Sigmoid colon (tissue), 7 donors: Measurements from ENCODE around the gene CLCN4. TPM values are rescaled to one million over a fixed set of nuclear protein-coding genes. Genes with fewer than 3 reads are reported as not detected.

Experiments used
- DNase-seq: peaks from one replicate; pipeline ENCODE4 v3.0.0-alpha.2; 2019
- H3K27ac ChIP-seq, 4 donors: fragments of 200-600 bp; sonication (generic); one replicate each; pipeline ENCODE4 v1.5.1; 2016 to 2019; ENCODE audit warnings: mild to moderate bottlenecking in 1 of 4
- H3K27me3 ChIP-seq, 3 donors: fragments of 200-600 bp; sonication (generic); one replicate each; pipeline ENCODE4 v1.5.1; 2019; ENCODE audit warnings: mild to moderate bottlenecking in 1 of 3
- H3K36me3 ChIP-seq, 4 donors: fragments of 200-600 bp; sonication (generic); one replicate each; pipeline ENCODE4 v1.5.1; 2016 to 2019
- H3K4me1 ChIP-seq, 4 donors: fragments of 200-600 bp; sonication (generic); one replicate each; pipeline ENCODE4 v1.5.1; 2017 to 2019
- H3K4me3 ChIP-seq, 4 donors: fragments of 200-600 bp; sonication (generic); one replicate each; pipeline ENCODE4 v1.5.1; 2017 to 2019; ENCODE audit warnings: mild to moderate bottlenecking in 2 of 4, moderate library complexity in 1 of 4
- H3K9me3 ChIP-seq, 4 donors: fragments of 200-600 bp in 3 of 4; sonication (generic) in 3 of 4; one replicate each; pipeline versions ENCODE4 v1.5.1 to v1.6.1; 2013 to 2019
- EP300 ChIP-seq, 4 donors: sonication (generic); formaldehyde crosslinking; IDR thresholded peaks; one replicate each; pipeline ENCODE4 v1.6.1; 2017; ENCODE audit warnings: antibody characterized with exemption in 4 of 4
- POLR2A ChIP-seq, 2 donors: fragments of 450-650 bp; IDR thresholded peaks; one replicate each; pipeline ENCODE4 v1.6.1; 2016; ENCODE audit warnings: antibody characterized with exemption in 2 of 2, mild to moderate bottlenecking in 2 of 2, moderate library complexity in 2 of 2
- POLR2AphosphoS5 ChIP-seq, 4 donors: sonication (generic); formaldehyde crosslinking; IDR thresholded peaks; one replicate each; pipeline ENCODE4 v1.6.1; 2017; ENCODE audit warnings: antibody characterized with exemption in 4 of 4
- WGBS, 2 donors: extraction: QIAGEN DNeasy Blood & Tissue Kit; methylation state at CpG; one replicate each; pipeline ENCODE4 v1.1.7; 2013; 5-methylcytosine and 5-hydroxymethylcytosine counted together
- intact Hi-C: fragments of 100-400 bp; cut with DNase I; formaldehyde crosslinking; loops from one replicate; pipeline ENCODE4 v1.15.1; 2023
- polyA plus RNA-seq, 3 donors: library from polyadenylated mRNA; stranded (reverse); fragments of 200-250 nt; gene quantifications; one replicate each; pipeline ENCODE4 v1.2.3, GENCODE V29; 2013
- total RNA-seq, 4 donors: library from RNA; depleted of rRNA; stranded (reverse); fragments of >200 nt; gene quantifications; one replicate each; pipeline ENCODE4 v1.1.0, GENCODE V29; 2016
- TF ChIP-seq, protein P1 (sequence below), 4 experiments: fragments of 450-650 bp in 3 of 4; fragments of 200-600 bp in 1 of 4; IDR thresholded peaks; one replicate each; pipeline ENCODE4 v1.5.1; 2016 to 2019; ENCODE audit warnings: antibody characterized with exemption in 4 of 4, mild to moderate bottlenecking in 3 of 4, moderate library complexity in 2 of 4
- donor health status: healthy with polysubstance abuse.
- donor health status: Bipolar disorder and iron deficiency.
- donor health status: healthy.

The CLCN4 gene
- total and polyA plus RNA-seq, 7 donors, result under 0.01 to 1.1 (median 0.71) TPM

DNA sequence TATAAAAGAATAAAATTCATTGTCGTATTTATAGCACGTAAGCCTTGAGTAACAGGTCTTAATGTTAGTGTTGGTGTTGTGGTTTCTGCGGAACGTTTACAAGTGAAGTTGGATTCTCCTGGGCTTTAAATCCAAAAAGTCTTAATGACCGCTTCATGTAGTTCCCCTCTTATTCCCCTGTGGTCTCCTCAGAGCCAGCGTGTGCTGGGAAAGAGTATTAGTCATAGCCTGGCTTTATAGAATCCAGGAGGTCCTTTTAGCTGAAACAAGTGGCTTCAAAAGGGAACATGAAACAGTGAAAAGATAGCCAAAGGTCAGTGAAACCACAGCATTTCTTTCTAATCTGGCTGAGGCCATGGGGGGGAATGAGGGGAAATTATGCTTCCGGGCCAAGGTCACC is 79.1 kb downstream of the CLCN4 start:
- H3K36me3 ChIP-seq, result no peaks in the 10 kb centered on the region
- no peaks in the 10 kb centered on the region for H3K9me3 ChIP-seq
- H3K4me1 ChIP-seq, result peaks cover 0 to 24% (median 7%) of the 10 kb centered on the region in 4 donors
- 88 to 90% methylated on average over 7 of the region's 7 CpGs for WGBS, 2 donors
- H3K4me3 ChIP-seq, result no peak overlapping the region
- peak overlapping the region in 3 of 4 donors; percentile 60 to 78 (median 67) for H3K27ac ChIP-seq
- no peak for DNase-seq
- intact Hi-C loops, result loop anchor here (10.0 kb wide), 1 partner anchor 159 kb away; no protein-coding TSS in a partner anchor
- H3K27me3 ChIP-seq, result no peaks in the 10 kb centered on the region
- TF ChIP-seq EP300 (IDR thresholded peaks at IDR 0.05), result no peak
- no peak for TF ChIP-seq POLR2A (IDR thresholded peaks at IDR 0.05)
- peak in 2 of 4 donors; percentile 25 to 45 for TF ChIP-seq POLR2AphosphoS5 (IDR thresholded peaks at IDR 0.05)
- TF ChIP-seq, protein P1, sequence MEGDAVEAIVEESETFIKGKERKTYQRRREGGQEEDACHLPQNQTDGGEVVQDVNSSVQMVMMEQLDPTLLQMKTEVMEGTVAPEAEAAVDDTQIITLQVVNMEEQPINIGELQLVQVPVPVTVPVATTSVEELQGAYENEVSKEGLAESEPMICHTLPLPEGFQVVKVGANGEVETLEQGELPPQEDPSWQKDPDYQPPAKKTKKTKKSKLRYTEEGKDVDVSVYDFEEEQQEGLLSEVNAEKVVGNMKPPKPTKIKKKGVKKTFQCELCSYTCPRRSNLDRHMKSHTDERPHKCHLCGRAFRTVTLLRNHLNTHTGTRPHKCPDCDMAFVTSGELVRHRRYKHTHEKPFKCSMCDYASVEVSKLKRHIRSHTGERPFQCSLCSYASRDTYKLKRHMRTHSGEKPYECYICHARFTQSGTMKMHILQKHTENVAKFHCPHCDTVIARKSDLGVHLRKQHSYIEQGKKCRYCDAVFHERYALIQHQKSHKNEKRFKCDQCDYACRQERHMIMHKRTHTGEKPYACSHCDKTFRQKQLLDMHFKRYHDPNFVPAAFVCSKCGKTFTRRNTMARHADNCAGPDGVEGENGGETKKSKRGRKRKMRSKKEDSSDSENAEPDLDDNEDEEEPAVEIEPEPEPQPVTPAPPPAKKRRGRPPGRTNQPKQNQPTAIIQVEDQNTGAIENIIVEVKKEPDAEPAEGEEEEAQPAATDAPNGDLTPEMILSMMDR (IDR thresholded peaks at IDR 0.05), result no peak

DNA sequence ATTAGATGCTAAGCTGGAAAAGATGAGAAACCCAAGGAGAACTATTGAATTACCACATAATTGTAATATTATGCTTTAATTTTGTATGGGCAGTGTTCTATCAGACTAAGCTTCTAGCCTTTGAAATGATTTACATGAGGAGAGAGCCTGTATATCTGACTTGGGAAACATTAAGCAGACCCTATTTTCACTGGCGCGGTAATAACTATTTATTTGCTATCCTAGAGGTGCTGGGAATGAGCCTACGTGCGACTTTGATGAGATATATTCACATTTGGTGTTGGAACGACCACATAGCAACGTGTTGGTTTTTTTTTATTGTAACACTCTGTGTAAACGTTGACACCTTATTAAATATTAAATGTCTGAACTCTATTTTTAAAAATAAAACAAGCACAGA is 80.5 kb downstream of the CLCN4 start:
- intact Hi-C loops, result loop anchor here (10.0 kb wide), 1 partner anchor 158 kb away; no protein-coding TSS in a partner anchor
- DNase-seq, result no peak

DNA sequence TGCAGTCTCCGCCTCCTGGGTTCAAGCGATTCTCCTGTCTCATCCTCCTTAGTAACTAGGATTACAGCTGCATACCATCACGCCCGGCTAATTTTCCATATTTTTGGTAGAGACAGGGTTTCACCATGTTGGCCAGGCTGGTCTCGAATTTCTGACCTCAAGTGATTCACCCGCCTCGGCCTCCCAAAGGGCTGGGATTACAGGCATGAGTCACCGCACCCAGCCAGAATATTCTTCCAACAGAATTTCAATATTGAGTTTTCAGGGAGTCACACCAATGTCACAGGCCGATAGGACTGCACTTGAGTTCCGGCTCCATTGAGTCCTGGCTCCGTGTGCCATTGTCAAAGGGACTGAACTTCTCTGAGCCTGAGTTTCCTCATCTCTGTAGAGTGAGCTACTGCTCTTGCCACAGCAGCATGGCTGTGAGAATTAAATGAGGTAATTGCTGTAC is 82.9 kb downstream of the CLCN4 start:
- TF ChIP-seq POLR2A (IDR thresholded peaks at IDR 0.05) (no peak), EP300 (IDR thresholded peaks at IDR 0.05) (no peak), POLR2AphosphoS5 (IDR thresholded peaks at IDR 0.05) (no peak)
- TF ChIP-seq, protein P1 (IDR thresholded peaks at IDR 0.05), result no peak
- DNase-seq, result peak; percentile 68
- H3K36me3 ChIP-seq, result no peaks in the 10 kb centered on the region
- no peak overlapping the region for H3K4me3 ChIP-seq
- H3K4me1 ChIP-seq, result peaks cover 0 to 38% (median 10%) of the 10 kb centered on the region in 4 donors
- intact Hi-C loops, result loop anchor here (10.0 kb wide), 1 partner anchor 155 kb away; no protein-coding TSS in a partner anchor
- peak overlapping the region in 3 of 4 donors; percentile 26 to 78 (median 73) for H3K27ac ChIP-seq
- H3K9me3 ChIP-seq, result no peaks in the 10 kb centered on the region
- H3K27me3 ChIP-seq, result no peaks in the 10 kb centered on the region
- 86 to 87% methylated on average over 11 of the region's 11 CpGs for WGBS, 2 donors

More for the DNA sequence above, 80.5 kb downstream of the CLCN4 start:
- Histone ChIP-seq H3K36me3 (no peaks in the 10 kb centered on the region), H3K4me3 (no peak overlapping the region), H3K27me3 (no peaks in the 10 kb centered on the region), H3K4me1 (peaks cover 0 to 34% (median 10%) of the 10 kb centered on the region in 4 donors), H3K27ac (peak overlapping the region in 3 of 4 donors; percentile 60 to 78 (median 67)), H3K9me3 (no peaks in the 10 kb centered on the region)
- TF ChIP-seq POLR2AphosphoS5 (IDR thresholded peaks at IDR 0.05) (peak; percentile 18 to 72 (median 62)), POLR2A (IDR thresholded peaks at IDR 0.05) (no peak), EP300 (IDR thresholded peaks at IDR 0.05) (peak in 1 of 4 donors; percentile 22)
- TF ChIP-seq, protein P1 (IDR thresholded peaks at IDR 0.05), result no peak
- WGBS, 2 donors, result 66 to 80% methylated on average over 7 of the region's 7 CpGs

DNA sequence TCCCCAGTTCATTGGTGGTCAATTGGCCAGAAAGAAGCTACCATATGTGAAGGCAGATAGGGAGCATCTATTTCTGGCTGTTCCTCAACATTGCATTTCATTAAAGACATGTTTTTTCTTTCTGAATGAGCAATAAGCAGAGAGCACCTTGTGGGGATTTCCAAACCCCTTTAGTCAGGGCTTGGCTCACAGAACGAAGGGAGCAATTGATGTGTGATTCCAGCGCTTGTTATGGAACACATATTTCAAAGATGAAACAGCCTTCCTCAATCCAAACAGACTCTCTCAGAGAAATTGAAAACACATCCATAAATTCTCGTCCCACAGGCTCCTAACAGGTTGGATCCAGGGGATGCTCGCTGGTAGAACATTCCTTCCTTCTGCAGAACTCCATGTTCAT is 84.1 kb downstream of the CLCN4 start:
- H3K9me3 ChIP-seq, result no peaks in the 10 kb centered on the region
- H3K27ac ChIP-seq, result peak overlapping the region; percentile 51 to 78 (median 62)
- H3K4me3 ChIP-seq, result no peak overlapping the region
- H3K4me1 ChIP-seq, result peaks cover 0 to 47% (median 10%) of the 10 kb centered on the region in 4 donors
- intact Hi-C loops, result no loop called here
- peak in 1 of 4 donors; percentile 57 for TF ChIP-seq EP300 (IDR thresholded peaks at IDR 0.05)
- TF ChIP-seq, protein P1 (IDR thresholded peaks at IDR 0.05), result no peak
- TF ChIP-seq POLR2AphosphoS5 (IDR thresholded peaks at IDR 0.05), result peak; percentile 30 to 62 (median 50)
- 75% methylated on average over 4 of the region's 4 CpGs for WGBS, 2 donors
- H3K27me3 ChIP-seq, result no peaks in the 10 kb centered on the region
- H3K36me3 ChIP-seq, result no peaks in the 10 kb centered on the region
- peak; percentile 80 for DNase-seq
